ENCODE data around the gene FNTB. TPM values are rescaled to one million over a fixed set of nuclear protein-coding genes. Genes with fewer than 3 reads are reported as not detected.

The FNTB gene
- polyA plus RNA-seq, 1 experiment, result 33.8 TPM

- H3K4me3 ChIP-seq (ENCODE audit: low read depth, low read length), result no peak overlapping the region
- no peak for DNase-seq (ENCODE audit: low read depth)
- H3K27me3 ChIP-seq (ENCODE audit: control insufficient read depth, insufficient read depth, low read length), result no peaks in the 10 kb centered on the region
- ChIA-PET CTCF (no interaction called here), POLR2A (no interaction called here)
- no peak for TF ChIP-seq CTCF (IDR thresholded peaks at IDR 0.05; ENCODE audit: insufficient read depth, low read depth, low read length)
- H3K36me3 ChIP-seq (ENCODE audit: control insufficient read depth, insufficient read depth, low read length), result peaks cover 7% of the 10 kb centered on the region
These were observed 45.6 kb downstream of the FNTB start for GRCh38 chr14:65032319-65032718.

GRCh38 chr14:65033181-65033580 is 46.5 kb downstream of the FNTB start:
- no peak for TF ChIP-seq CTCF (IDR thresholded peaks at IDR 0.05; ENCODE audit: insufficient read depth, low read depth, low read length)
- ChIA-PET CTCF (interaction anchor here (1.6 kb wide), 1 partner anchor 13 kb away, joined by 8 read pairs; no protein-coding TSS in a partner anchor), POLR2A (no interaction called here)
- Histone ChIP-seq H3K36me3 (ENCODE audit: control insufficient read depth, insufficient read depth, low read length) (peaks cover 3% of the 10 kb centered on the region), H3K4me3 (ENCODE audit: low read depth, low read length) (no peak overlapping the region), H3K27me3 (ENCODE audit: control insufficient read depth, insufficient read depth, low read length) (no peaks in the 10 kb centered on the region)
- no peak for DNase-seq (ENCODE audit: low read depth)

GRCh38 chr14:65034021-65034420 is 47.3 kb downstream of the FNTB start:
- POLR2A ChIA-PET, result no interaction called here
- DNase-seq (ENCODE audit: low read depth), result no peak
- Histone ChIP-seq H3K4me3 (ENCODE audit: low read depth, low read length) (no peak overlapping the region), H3K36me3 (ENCODE audit: control insufficient read depth, insufficient read depth, low read length) (peaks cover 3% of the 10 kb centered on the region), H3K27me3 (ENCODE audit: control insufficient read depth, insufficient read depth, low read length) (no peaks in the 10 kb centered on the region)
- no peak for TF ChIP-seq CTCF (IDR thresholded peaks at IDR 0.05; ENCODE audit: insufficient read depth, low read depth, low read length)
- CTCF ChIA-PET, result interaction anchor here (1.2 to 1.6 kb wide), 2 partner anchors 9 to 14 kb away, joined by 4 to 8 read pairs; no protein-coding TSS in a partner anchor

- no peak for DNase-seq (ENCODE audit: low read depth)
- ChIA-PET POLR2A (no interaction called here), CTCF (interaction anchor here (0.9 to 1.2 kb wide), 3 partner anchors 10 to 12 kb away, joined by 3 to 4 read pairs (median 3); no protein-coding TSS in a partner anchor)
- no peak for TF ChIP-seq CTCF (IDR thresholded peaks at IDR 0.05; ENCODE audit: insufficient read depth, low read depth, low read length)
- Histone ChIP-seq H3K27me3 (ENCODE audit: control insufficient read depth, insufficient read depth, low read length) (no peaks in the 10 kb centered on the region), H3K36me3 (ENCODE audit: control insufficient read depth, insufficient read depth, low read length) (peaks cover 3% of the 10 kb centered on the region), H3K4me3 (ENCODE audit: low read depth, low read length) (no peak overlapping the region)
These were observed 48.4 kb downstream of the FNTB start for GRCh38 chr14:65035049-65035448.

- TF ChIP-seq CTCF (IDR thresholded peaks at IDR 0.05; ENCODE audit: insufficient read depth, low read depth, low read length), result no peak
- POLR2A ChIA-PET, result no interaction called here
- Histone ChIP-seq H3K4me3 (ENCODE audit: low read depth, low read length) (no peak overlapping the region), H3K27me3 (ENCODE audit: control insufficient read depth, insufficient read depth, low read length) (no peaks in the 10 kb centered on the region), H3K36me3 (ENCODE audit: control insufficient read depth, insufficient read depth, low read length) (peaks cover 6% of the 10 kb centered on the region)
- DNase-seq (ENCODE audit: low read depth), result no peak
- CTCF ChIA-PET, result no interaction called here
These were observed 52.3 kb downstream of the FNTB start for GRCh38 chr14:65038966-65039365.

Measured in BJ (cell line).